ENCODE data around the gene HOXA10. TPM values are rescaled to one million over a fixed set of nuclear protein-coding genes. Genes with fewer than 3 reads are reported as not detected.

Gene HOXA10
- 2.0 and 6.1 TPM in 2 replicates for total RNA-seq (2014; rRNA removed; shearing (Covaris generic))

DNA sequence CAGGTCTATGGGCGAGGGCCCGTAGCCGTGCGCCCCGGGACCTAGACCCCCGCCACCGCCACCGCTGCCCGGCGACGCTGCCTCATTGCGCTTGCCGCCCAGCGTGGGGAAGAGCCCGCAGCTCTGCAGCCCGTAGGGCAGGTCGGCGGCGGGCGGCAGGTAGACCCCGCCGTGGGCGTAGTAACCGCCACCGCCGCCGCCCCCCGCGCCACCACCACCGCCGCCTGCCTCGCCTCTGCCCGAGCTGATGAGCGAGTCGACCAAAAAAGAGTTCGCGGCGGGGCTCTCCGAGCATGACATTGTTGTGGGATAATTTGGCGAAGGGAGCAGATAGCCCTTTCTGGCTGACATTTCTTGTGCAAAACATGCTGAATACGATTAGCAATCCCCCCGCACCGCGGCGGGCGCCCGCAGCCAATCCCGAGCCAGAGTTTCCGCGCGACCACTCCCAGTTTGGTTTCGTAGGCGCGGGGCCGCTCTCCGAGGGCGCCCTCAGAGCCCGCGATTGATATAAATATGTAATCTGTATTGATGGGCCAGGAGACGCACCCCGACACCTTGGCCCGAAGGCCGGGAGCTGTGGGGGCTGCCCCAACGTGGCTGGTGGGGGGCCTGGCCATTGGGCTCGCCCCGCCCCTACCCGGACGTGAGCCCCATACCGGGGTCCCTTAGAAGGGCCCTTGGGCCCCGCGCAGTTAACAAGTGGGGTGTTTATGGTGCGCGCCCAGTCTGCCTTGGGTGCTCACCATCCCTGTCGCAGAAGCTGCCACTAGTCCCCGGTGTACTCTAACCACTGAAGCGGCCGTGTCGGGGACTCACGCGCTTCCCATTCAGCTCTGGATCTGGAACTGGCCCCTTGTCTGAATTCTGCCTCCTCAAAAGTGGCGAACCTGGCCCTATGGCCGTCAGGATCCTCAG, at the start of gene HOXA10:
TSS of gene HOXA10 (minus strand) at position 365 of the 918 bp plus-strand sequence. CDS start at position 351, 14 bp downstream.
- DNase-seq (ENCODE audit: low spot score), result no peak

DNA sequence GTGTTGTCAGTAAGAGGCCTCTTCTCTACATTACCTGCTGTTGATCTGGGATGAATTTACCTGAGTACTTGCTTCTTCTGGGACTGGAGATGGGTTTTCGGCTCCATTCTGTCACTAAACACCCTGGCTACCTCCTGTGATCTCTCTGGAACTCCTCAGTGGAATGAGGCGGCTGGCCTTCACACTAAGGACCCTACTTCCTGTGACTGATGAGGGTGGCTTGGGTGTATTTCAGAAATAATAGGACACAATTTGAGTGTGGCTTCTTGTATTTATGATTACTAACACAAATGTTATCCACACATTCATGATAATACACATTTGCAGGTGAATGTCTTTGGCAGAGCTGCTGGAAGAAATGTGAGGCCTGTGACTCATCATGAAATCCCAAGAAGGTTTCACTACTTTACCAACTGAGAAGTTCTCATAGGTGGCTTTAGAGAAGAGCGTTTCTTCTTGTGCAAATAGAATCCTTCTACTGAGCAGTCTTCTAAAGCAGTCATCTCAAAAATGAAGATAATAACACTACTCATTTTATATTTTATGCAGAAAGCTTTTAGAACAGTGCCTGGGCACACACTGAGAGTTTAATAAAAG, 47.2 kb upstream of the HOXA10 start:
- no peak for DNase-seq (ENCODE audit: low spot score)

DNA sequence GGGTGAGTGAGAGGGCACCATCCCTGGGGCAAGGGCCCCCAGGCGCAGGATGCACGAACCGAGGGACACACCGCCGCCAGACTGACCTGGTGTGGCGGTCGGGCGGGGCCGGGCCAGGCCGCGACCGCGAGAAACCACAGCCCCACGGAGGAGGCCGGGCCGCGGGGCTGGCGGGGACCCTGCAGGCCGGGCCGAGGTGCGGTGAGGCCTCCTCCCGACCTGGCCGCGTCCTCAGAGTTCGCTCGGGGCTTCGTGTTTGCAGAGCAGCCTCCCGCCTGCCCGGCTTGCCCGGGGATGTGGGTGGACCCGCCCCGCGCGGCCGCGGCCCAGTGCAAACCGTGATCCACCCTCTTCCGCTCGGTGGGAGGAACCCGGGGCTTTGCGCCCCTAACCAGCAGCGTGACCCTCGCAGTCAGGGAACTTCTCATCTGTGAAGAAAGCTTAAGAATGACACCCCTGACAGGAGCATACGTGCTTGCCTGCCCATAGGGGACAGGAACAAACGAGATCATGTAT, 46.4 kb upstream of the HOXA10 start:
- DNase-seq (ENCODE audit: low spot score), result no peak

DNA sequence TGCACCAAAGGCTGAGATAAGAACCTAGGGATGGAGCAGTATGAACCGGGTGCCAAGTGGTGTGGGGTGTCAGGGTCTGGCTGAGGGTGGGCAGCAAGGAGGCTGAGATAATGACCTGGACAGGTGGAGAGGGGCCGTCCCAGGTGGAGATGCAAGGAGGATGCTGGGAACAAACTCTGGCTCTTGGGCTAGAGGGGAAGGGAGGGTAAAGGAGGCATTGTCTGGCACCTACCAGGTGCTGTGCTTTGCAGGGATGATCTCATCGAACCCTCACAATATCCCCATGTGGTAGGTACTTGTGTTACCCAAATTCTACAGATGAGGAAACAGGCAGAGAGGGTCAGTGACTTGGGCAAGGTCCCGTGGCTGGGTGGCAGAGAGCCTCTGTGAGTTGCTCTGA, 45.7 kb upstream of the HOXA10 start:
- no peak for DNase-seq (ENCODE audit: low spot score)

DNA sequence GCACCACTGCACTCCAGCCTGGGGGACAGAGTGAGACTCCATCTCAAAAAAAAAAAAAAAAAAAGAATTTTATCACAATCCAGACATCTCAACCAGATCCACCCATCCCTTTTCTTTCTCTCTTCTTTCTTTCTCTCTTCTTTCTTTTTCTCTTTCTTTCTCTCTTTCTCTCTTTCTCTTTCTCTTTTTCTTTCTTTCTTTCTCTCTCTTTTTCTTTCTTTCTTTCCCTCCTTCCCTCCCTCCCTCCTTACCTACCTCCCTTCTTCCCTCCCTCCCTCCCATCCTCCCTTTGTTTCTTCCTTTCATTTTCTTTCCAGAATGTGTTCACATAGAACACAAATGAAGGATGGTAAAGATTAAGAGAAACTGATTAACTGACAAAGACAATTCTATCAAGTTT, 43.8 kb upstream of the HOXA10 start:
- no peak for DNase-seq (ENCODE audit: low spot score)

DNA sequence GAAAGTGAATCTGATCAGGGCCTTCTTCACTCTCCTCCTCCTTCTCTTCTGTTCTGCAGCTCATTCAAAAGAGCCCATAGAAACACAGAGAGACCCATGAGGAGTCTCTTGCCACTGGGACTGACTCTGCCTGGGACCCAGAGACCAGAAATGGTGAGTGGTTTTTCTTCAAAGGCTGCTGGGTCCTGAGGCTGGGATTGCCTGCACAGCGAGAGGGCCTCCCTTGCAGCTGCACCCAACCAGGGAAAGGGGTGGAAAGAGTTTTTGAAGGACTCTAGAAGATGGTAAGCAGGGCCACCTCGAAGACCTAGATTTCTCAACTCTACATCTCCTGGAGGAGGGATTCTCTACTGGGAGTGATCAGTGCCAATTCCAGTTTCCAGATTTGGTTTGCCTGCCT, 41.2 kb upstream of the HOXA10 start:
- no peak for DNase-seq (ENCODE audit: low spot score)

DNA sequence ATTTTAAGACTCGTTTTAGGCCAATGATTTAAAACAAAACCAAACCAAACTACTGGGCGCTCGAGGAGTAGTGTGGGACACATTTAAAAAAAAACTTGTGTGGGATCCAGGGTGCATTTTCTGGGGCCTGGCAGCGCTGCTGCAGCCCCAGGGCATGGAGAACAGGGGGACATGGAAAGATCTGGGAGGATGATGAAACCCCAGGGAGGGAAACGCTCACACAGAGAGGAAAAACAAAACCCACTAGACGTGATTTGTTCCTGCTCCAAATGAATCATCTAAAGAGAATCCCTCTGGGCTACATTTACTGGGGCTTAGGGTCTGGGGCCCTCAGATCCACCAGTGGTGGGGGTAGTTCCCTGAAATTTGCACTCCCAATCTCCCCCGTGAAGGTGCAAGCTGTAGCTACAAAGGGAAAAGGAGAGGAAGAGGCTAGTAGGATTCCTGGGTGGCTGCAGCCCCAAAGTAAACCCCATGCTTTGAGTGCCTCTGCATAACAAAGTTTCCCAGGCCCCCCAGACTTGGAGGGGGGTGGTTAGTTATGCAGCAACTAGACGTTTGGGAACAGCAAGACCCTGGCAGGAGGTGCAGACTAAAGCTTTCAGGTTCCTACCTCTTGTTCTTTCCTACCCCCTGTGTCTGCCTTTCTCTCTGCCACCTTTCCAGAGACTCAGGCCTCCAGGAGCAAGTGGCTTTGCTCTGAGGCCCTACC, 40.3 kb upstream of the HOXA10 start:
- DNase-seq (ENCODE audit: low spot score), result no peak

DNA sequence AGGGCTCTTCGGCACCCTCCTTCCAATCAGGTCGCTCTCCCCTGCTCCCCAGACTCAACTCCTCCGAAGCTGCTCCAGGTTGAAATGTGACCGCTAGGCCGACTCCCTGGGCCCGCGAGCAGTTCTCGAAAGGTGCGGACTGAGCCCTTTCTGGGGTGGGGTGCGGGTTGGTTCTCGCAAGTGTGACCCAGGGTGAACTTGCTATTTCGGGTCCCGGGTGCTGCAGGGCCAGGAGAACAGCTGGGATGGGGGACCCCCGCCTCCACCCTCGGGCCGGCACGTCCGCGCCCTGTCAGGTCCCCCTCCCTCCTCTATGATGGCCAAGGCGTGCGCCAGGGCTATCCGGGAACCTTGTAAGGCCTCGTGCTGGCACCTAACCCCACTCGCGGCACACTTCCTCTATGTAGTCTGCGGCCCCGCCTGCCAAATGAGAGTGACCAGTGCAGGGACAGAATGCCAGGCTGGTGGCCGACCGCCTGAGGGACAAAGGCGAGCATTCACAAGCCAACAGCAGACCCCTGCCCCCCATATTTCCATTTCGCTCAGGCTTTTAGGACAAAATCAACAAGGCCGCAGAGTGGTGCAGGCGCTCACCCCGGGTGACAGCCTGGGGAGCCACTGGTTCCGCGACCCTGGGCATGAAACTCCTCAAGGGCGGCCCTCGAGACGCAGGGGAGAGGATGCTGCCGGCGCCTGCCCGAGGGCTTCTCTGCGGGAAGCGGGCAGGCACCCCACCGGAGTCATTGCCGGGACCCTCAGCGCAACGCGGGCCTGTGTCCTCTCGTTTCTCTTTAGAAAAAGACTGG, 39.5 kb upstream of the HOXA10 start:
- no peak for DNase-seq (ENCODE audit: low spot score)

DNA sequence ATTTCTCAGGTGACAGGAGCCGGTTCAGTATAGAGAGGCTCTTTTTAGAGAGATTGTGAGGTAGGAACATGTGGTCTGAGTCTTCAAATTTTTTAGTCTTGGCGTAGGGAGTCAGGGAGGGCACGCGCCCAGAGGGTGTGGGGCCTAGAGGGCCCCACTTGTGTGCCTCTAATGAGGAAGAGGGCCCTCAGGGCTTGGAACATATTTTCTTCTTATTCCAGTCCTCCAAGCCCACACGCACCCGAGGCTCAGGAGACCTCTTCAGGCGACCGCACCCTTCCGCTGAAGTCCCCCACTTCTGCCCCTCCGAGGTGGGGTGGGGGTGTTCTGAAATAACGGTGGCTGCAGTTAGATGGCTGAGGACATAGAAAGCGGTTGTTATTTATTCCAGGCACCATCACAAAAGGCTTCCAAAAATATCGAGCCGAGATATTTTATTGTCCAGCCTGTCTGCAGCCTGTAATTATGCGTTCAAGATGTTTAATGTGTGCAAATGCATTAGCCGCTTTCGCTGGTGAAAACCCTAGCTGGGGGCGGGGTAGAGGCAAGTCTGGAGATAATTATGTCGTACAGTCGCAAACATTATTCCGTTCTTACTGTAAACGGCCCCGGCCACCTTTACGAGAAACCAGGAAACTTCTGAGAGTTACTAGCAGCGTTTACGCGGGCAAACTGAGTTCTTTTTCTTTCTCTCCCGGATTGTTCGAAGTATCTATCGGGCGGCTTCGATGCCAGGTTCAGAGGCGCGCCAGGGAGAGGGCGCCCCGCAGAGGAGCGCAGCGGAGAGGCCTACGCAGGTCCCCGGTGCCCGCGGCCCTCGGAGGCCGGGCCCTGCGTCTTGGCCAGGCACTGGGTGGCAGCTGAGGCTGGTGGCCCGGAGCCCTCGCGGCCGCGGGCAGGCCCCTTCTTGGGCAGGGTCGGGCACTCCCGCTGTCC, 38.6 kb upstream of the HOXA10 start:
- DNase-seq (ENCODE audit: low spot score), result no peak

DNA sequence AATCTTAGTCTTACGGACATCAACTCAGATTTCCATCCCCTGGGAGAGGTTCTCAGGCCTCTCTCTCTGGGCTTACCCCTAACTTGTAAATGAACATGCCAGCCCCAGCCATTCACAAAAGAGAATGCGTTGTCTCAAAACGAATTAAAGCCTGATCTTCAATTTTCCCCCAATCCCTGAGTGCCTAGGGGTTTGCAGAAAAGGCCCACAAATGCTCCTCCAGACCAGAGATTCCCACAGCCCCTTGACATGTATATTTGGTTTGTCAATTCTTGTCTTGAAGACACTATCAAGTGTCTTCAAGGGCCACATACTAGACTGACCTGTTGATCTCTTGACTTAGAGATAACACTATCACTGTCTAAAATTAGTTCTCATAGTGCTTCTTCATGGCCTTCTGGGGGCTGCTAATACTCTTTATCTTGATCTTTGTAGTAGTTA, 37.7 kb upstream of the HOXA10 start:
- DNase-seq (ENCODE audit: low spot score), result no peak

DNA sequence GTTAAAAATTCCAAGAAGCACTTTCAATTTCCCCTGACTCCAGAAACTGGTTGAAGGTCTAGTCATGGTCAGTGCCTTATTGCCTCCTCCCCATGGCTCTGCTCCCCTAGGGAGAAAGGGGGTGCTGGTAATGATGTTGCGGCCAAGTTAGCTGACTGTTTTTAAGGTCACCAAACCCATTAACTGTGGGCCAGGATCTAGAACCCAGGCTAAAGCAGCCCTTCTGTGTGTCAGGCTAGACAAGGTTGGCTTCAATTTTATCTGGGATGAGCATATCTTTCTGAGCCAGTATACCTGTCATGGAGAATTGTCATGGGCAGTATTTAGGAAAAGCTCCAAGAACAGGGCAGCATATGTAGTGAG, 36.9 kb upstream of the HOXA10 start:
- no peak for DNase-seq (ENCODE audit: low spot score)

DNA sequence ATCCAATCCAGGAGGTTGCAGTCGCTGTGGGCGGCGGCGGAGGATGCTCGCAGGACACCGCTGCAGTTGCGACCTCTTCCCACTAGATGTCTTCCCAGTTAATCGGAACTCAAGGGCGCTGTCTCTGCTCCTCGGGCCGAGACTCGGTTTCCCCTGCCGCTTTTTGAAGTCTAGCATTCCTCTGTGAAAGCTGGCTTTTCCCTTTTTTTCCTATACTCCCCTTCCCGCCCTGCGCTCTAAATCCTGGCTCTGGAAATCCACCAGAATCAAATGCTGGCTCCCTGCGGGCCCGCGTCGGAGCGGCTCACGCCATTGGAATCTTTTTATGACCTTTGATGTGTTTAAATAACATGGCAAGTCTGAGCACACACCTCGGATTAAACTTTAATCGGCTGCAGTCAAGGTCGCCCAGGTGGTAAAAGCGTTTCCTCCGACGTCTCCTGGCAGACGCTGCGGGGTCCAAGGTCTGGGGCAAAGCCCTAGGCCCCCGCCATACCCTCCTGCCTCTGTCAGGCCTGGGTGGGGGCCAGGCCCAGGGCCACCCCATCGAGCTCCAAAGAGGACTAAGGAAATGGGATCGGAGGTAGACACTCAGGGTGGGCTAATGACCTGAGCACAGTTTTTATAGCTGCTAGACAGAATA, 36.4 kb upstream of the HOXA10 start:
- DNase-seq (ENCODE audit: low spot score), result peak; percentile 58

DNA sequence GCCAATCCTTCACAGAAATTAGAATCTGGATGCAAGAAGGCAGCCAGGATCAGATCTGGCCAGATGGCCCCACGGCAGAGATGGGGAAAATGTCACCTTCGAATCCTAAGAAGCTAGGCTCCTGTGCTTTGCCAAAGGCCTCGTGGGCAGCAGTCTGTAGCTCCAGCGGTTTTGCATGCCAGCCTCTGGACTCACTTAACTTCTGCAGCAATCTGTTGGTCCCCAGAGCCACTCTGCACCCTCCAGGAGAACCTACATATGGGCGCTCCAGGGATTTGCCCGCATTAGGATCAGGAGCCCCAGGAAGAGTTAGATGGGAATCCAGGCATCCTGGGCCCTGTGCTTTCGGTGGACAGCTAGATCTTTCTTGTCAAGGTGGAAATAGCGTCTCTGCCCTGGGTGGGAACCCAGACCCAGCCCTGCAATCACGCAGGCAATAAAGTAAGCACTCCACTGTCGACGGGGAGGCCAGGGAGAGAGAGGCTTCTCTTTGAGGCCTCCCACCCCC, 35.9 kb upstream of the HOXA10 start:
- DNase-seq (ENCODE audit: low spot score), result no peak

DNA sequence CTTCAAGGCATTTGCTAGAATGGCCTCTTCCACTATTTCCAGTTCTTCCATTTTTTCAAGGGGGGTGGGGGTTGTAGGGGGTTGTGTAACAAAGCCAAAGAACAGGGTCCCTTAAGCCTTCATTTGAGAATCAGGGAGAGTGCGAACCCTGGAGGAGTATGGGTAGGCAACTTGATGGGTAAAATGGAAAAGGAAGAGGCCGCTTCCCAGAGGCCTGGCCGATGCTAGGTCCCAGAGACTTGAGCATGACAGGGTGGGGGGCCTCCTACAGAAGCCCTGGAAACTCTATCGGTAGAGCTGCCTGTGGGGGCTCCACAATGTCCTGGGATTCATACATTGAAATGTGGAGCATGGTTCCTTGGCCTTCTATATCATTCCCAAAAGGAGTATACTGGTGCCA, 34.9 kb upstream of the HOXA10 start:
- no peak for DNase-seq (ENCODE audit: low spot score)

DNA sequence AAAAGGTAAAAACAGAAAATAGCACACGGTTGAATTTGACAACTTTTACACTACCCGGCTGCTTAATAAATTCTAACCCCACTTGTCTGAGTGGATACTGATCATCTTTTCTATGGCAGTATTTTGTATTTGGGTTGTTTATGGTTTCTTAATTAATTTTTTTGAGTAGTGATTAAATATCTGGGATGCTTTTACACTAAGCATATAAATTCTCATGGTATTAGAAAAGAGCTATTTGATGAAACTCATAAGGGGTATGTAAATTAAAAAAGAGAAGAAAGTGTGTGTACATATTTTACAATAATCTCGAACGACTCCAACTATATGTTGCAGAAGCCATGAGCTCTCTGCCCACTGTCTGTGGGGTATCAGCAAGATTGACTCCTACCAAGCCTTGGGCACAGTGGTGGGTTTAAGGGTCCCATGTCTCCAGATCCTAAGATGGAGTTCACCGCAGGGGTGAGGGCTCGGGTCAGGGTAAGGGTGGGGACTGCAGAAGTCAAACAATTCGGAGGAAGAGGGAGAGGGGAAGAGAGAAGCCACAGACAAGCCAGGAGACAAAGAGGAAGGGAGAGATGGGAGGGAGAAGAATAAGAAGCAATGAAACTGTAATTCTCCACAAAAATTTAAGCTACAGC, 33.3 kb upstream of the HOXA10 start:
- no peak for DNase-seq (ENCODE audit: low spot score)

DNA sequence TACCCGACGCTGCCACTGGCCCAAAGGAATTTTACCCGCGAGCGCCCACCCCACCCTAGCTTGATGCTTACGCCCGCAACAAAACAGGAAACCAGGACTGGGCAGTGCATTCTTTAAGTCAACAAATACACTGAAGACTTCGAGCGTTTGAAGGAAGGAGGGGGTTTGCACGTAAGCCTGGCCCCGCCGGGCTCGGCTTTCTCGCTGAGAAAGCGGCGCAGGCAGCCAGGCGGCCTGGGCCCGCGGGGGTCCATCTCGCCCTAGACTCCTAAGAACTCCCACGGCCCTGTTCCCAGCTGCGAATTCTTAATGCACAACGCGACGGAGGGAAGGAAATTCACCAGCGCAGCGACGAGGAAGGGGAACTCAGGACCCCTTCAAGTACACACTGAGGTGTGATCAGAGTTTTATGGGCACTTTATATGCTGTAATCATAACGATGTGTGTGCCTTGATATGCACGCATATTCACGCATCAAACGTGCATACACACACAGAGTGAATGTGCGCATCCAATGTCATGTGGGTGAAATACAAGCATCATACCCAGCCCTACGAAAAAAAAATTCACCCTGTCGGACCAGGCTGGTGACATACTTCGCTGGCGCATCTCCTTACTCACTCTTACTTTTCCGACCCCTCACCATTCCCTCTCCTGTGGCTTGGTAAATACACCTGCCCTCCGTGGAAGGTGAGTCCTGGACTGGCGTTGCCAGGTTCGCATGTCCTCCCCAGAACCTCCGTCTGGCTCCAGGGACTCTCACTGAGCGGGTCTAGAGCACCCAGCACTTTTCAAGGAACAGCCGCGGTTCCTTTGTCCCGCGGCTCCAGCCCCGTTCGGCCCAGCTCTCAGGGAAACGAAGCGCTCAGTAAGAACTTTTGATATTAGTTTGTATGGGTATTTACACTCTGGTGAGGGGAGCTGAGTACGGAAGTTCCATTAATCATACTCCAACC, 31.5 kb upstream of the HOXA10 start:
- DNase-seq (ENCODE audit: low spot score), result no peak

DNA sequence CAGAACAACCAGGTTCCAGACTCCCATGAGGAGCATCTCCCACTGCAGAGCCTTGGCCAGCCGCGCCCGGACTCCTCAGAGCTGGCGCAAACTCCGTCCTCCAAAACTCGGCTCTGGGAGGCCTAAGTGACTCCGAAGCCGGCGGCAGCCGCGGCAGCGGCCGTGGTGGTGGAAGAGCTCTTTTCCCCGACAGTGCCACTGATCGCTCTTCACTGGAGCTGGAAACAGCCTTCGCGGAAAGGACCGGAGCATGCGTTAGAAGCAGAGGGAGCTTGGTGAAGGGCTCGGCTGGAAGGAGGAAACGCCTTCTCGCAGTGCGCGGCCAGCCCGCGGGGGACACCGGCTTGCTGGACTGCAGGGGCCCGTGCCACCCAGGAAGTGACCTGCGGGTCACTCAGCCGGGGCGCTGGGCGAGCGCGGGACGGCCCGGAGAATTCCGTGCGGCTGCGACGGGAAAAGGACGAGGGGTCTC, 30.8 kb upstream of the HOXA10 start:
- DNase-seq (ENCODE audit: low spot score), result no peak
